Mesothelial cell of epicardium (in vitro differentiated cells): Measurements from ENCODE around the gene MMP19. TPM values are rescaled to one million over a fixed set of nuclear protein-coding genes. Genes with fewer than 3 reads are reported as not detected.

Source experiments
- DNase-seq, 2 experiments: peaks; one replicate each; pipeline ENCODE4 v3.0.0; 2021; ENCODE audit warnings: low spot score in 2 of 2; ENCODE audit not compliant: unreplicated experiment in 2 of 2
- H3K27ac Mint-ChIP-seq: 2 replicates; pipeline ENCODE4 v1.8.0; 2021; ENCODE audit warnings: mixed read lengths
- H3K27me3 Mint-ChIP-seq: 2 replicates; pipeline ENCODE4 v1.8.0; 2021; ENCODE audit warnings: low read depth, mixed read lengths
- H3K36me3 Mint-ChIP-seq: 2 replicates; pipeline ENCODE4 v1.8.0; 2021; ENCODE audit warnings: mixed read lengths
- H3K4me1 Mint-ChIP-seq: 2 replicates; pipeline ENCODE4 v1.8.0; 2021; ENCODE audit warnings: mixed read lengths
- H3K4me3 Mint-ChIP-seq: 2 replicates; pipeline ENCODE4 v1.8.0; 2021; ENCODE audit warnings: mild to moderate bottlenecking, moderate library complexity, mixed read lengths
- H3K9me3 Mint-ChIP-seq: 2 replicates; pipeline ENCODE4 v1.8.0; 2021; ENCODE audit warnings: mixed read lengths
- total RNA-seq: library from RNA; stranded (reverse); gene quantifications from 3 replicates; pipeline ENCODE4 v1.2.1, GENCODE V29; 2021
- TF ChIP-seq, protein P1 (sequence below): fragments of 200-600 bp; sonication (generic); IDR thresholded peaks from one replicate; pipeline ENCODE4 v1.5.0; 2021; ENCODE audit warnings: antibody characterized with exemption; ENCODE audit not compliant: unreplicated experiment

MMP19 gene
- total RNA-seq, 1 donor from 2014 or later: 3.1 TPM

GRCh38 chr12:55830601-55831446, 11.9 kb downstream of the MMP19 start:
- peaks cover 37% of the 10 kb centered on the region for H3K4me1 Mint-ChIP-seq
- peak overlapping the region; percentile 97 for H3K4me3 Mint-ChIP-seq
- H3K36me3 Mint-ChIP-seq: peaks cover 4% of the 10 kb centered on the region
- TF ChIP-seq, protein P1, sequence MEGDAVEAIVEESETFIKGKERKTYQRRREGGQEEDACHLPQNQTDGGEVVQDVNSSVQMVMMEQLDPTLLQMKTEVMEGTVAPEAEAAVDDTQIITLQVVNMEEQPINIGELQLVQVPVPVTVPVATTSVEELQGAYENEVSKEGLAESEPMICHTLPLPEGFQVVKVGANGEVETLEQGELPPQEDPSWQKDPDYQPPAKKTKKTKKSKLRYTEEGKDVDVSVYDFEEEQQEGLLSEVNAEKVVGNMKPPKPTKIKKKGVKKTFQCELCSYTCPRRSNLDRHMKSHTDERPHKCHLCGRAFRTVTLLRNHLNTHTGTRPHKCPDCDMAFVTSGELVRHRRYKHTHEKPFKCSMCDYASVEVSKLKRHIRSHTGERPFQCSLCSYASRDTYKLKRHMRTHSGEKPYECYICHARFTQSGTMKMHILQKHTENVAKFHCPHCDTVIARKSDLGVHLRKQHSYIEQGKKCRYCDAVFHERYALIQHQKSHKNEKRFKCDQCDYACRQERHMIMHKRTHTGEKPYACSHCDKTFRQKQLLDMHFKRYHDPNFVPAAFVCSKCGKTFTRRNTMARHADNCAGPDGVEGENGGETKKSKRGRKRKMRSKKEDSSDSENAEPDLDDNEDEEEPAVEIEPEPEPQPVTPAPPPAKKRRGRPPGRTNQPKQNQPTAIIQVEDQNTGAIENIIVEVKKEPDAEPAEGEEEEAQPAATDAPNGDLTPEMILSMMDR: no peak
- H3K27me3 Mint-ChIP-seq: no peaks in the 10 kb centered on the region
- peak; percentile 60 to 74 for DNase-seq
- H3K9me3 Mint-ChIP-seq: no peaks in the 10 kb centered on the region
- H3K27ac Mint-ChIP-seq: peak overlapping the region; percentile 98

GRCh38 chr12:55829967-55830600, 12.7 kb downstream of the MMP19 start:
- Mint-ChIP-seq H3K4me3 (peak overlapping the region; percentile 97), H3K27ac (peak overlapping the region; percentile 98), H3K9me3 (no peaks in the 10 kb centered on the region), H3K27me3 (no peaks in the 10 kb centered on the region), H3K36me3 (peaks cover 4% of the 10 kb centered on the region), H3K4me1 (peaks cover 39% of the 10 kb centered on the region)
- DNase-seq: peak in 1 of 2 experiments; percentile 61
- TF ChIP-seq, protein P1: no peak

DNA sequence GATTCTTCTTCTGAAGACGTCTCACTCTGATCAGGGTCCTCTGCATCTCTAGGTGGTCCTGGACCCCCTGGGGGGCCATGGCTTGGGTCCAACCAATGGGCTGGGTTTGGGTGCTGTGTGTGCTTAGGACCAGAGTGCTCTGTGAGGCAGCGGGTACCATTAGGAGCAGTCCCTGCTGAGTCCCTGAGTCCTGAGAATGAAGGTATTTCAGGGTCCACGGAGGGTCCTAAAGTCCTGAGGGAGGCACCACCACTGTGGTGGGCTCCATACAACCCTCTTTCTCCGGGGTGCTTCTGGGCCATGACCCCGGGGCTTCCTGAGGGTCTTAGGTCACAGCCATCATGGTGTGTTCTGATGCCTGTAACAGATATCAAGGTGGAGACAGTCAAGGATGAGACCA, 14.4 kb downstream of the MMP19 start:
- TF ChIP-seq, protein P1: no peak
- no peaks in the 10 kb centered on the region for H3K9me3 Mint-ChIP-seq
- peak overlapping the region; percentile 90 for H3K27ac Mint-ChIP-seq

DNA sequence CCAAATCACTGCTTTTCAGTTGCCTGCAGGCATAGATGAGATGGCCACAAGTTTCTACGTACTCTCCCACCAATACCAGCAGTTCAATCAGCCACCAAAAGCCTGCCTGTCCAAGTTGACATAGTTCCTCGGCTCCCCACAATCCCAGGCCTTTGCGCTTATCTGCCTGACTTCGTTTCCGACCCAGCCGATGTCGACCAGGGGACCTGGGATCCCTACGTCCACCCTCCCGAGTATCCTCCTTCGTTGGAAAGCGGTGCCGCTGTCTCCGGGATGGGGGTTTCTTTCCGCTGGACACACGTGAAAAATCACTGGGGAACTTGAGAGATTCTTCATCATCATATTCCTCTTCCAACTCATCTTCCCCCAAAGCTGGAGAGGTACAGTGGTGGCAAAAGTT, 14.9 kb downstream of the MMP19 start:
- no peaks in the 10 kb centered on the region for H3K27me3 Mint-ChIP-seq
- H3K9me3 Mint-ChIP-seq: no peaks in the 10 kb centered on the region
- TF ChIP-seq, protein P1: no peak
- peak overlapping the region; percentile 90 for H3K27ac Mint-ChIP-seq
- H3K36me3 Mint-ChIP-seq: peaks cover 1% of the 10 kb centered on the region
- H3K4me3 Mint-ChIP-seq: peak overlapping the region; percentile 97
- peaks cover 39% of the 10 kb centered on the region for H3K4me1 Mint-ChIP-seq
- DNase-seq: no peak

More for the DNA sequence above, 14.4 kb downstream of the MMP19 start:
- Mint-ChIP-seq H3K4me1 (peaks cover 39% of the 10 kb centered on the region), H3K36me3 (peaks cover 1% of the 10 kb centered on the region), H3K27me3 (no peaks in the 10 kb centered on the region), H3K4me3 (peak overlapping the region; percentile 97)
- DNase-seq: no peak

- H3K4me3 Mint-ChIP-seq: no peak overlapping the region
- peak overlapping the region; percentile 30 for H3K27ac Mint-ChIP-seq
- TF ChIP-seq, protein P1: no peak
- H3K27me3 Mint-ChIP-seq: no peaks in the 10 kb centered on the region
- peaks cover 9% of the 10 kb centered on the region for H3K36me3 Mint-ChIP-seq
- H3K9me3 Mint-ChIP-seq: no peaks in the 10 kb centered on the region
- DNase-seq: no peak
- peaks cover 22% of the 10 kb centered on the region for H3K4me1 Mint-ChIP-seq
Observed at GRCh38 chr12:55824726-55825125, 18.0 kb downstream of the MMP19 start.
